Measurements from ENCODE around the gene RNF222. TPM values are rescaled to one million over a fixed set of nuclear protein-coding genes. Genes with fewer than 3 reads are reported as not detected.

Gene RNF222
- total and polyA plus RNA-seq, 2 donors (not counting 1 experiment from before 2014, with no cell fraction given), result 3.0 TPM; not detected in 1

GRCh38 chr17:8357910-8358309 lies 39.7 kb downstream of the RNF222 start:
- Histone ChIP-seq H3K4me3 (ENCODE audit: control extremely low read depth in 1 of 5, extremely low read depth in 1 of 5, insufficient read depth in 1 of 5, low read depth in 2 of 5, low read length in 4 of 5) (no peak overlapping the region), H3K36me3 (replicated peaks in 1 of 2; ENCODE audit: control extremely low read depth in 1 of 2, control insufficient read depth in 1 of 2, extremely low read depth in 1 of 2, insufficient read depth in 2 of 2, low read length in 1 of 2) (no peaks in the 10 kb centered on the region), H4K20me1 (ENCODE audit: control insufficient read depth, insufficient read depth, low read length, poor library complexity, severe bottlenecking) (no peaks in the 10 kb centered on the region), H3K79me2 (ENCODE audit: control insufficient read depth, insufficient read depth, low read length) (no peaks in the 10 kb centered on the region), H3K4me1 (ENCODE audit: control insufficient read depth in 2 of 2, insufficient read depth in 2 of 2, low read length in 2 of 2) (no peaks in the 10 kb centered on the region), H3K9me3 (ENCODE audit: control extremely low read depth in 1 of 3, control insufficient read depth in 2 of 3, insufficient read depth in 1 of 3, low read length in 2 of 3) (no peaks in the 10 kb centered on the region), H3K27me3 (replicated peaks in 1 of 4; ENCODE audit: control extremely low read depth in 1 of 4, control insufficient read depth in 3 of 4, insufficient read depth in 4 of 4, low read length in 3 of 4) (no peaks in the 10 kb centered on the region), H2AFZ (ENCODE audit: insufficient read depth, low read depth, low read length, poor library complexity, severe bottlenecking) (no peak overlapping the region), H3K9ac (ENCODE audit: low read length) (no peak overlapping the region), H3K27ac (ENCODE audit: low read length in 2 of 2) (no peak overlapping the region), H3K4me2 (replicated peaks; ENCODE audit: low read depth, low read length, poor library complexity, severe bottlenecking) (no peak overlapping the region)
- no peaks in the 10 kb centered on the region for H3K9me3 Mint-ChIP-seq (ENCODE audit: insufficient read depth)
- no peaks in the 10 kb centered on the region for H3K4me1 Mint-ChIP-seq
- intact Hi-C loops (cut with micrococcal nuclease), result no loop called here
- TF ChIP-seq CTCF (IDR thresholded peaks at IDR 0.05), result no peak
- TF ChIP-seq EZH2 (IDR thresholded peaks at IDR 0.05; ENCODE audit: borderline replicate concordance, insufficient read depth, low read depth, low read length, poor library complexity, severe bottlenecking), result no peak
- H3K27me3 Mint-ChIP-seq, result peaks cover 4% of the 10 kb centered on the region
- WGBS (ENCODE audit: insufficient coverage), result 95% methylated on average over 2 of the region's 3 CpGs
- H3K27ac Mint-ChIP-seq, result no peak overlapping the region
- POLR2A ChIA-PET, result no interaction called here
- no peak overlapping the region for H3K4me3 Mint-ChIP-seq
- DNase-seq (no peak), ATAC-seq (ENCODE audit: low read depth) (no peak)
- CTCF ChIA-PET, result no interaction called here

- ChIA-PET POLR2A (no interaction called here), CTCF (interaction anchor here (0.7 kb wide), 1 partner anchor 1938 kb away, joined by 3 read pairs; no protein-coding TSS in a partner anchor)
- ATAC-seq (ENCODE audit: low read depth), result no peak
- no peak overlapping the region for H3K4me2 ChIP-seq (replicated peaks; ENCODE audit: low read depth, low read length, poor library complexity, severe bottlenecking)
- no peaks in the 10 kb centered on the region for H3K9me3 Mint-ChIP-seq (ENCODE audit: insufficient read depth)
- no peaks in the 10 kb centered on the region for H3K9me3 ChIP-seq (ENCODE audit: control extremely low read depth in 1 of 3, control insufficient read depth in 2 of 3, insufficient read depth in 1 of 3, low read length in 2 of 3)
- H3K27me3 ChIP-seq (replicated peaks in 1 of 4; ENCODE audit: control extremely low read depth in 1 of 4, control insufficient read depth in 3 of 4, insufficient read depth in 4 of 4, low read length in 3 of 4), result no peaks in the 10 kb centered on the region
- no peak overlapping the region for H3K27ac ChIP-seq (ENCODE audit: low read length in 2 of 2)
- peaks cover 18% of the 10 kb centered on the region for H3K27me3 Mint-ChIP-seq
- WGBS (ENCODE audit: insufficient coverage), result 91% methylated on average over 3 of the region's 8 CpGs
- H4K20me1 ChIP-seq (ENCODE audit: control insufficient read depth, insufficient read depth, low read length, poor library complexity, severe bottlenecking), result no peaks in the 10 kb centered on the region
- intact Hi-C loops (cut with micrococcal nuclease), result no loop called here
- no peak overlapping the region for H3K4me3 Mint-ChIP-seq
- DNase-seq, result no peak
- no peaks in the 10 kb centered on the region for H3K4me1 ChIP-seq (ENCODE audit: control insufficient read depth in 2 of 2, insufficient read depth in 2 of 2, low read length in 2 of 2)
- no peaks in the 10 kb centered on the region for H3K79me2 ChIP-seq (ENCODE audit: control insufficient read depth, insufficient read depth, low read length)
- H3K9ac ChIP-seq (ENCODE audit: low read length), result no peak overlapping the region
- no peaks in the 10 kb centered on the region for H3K36me3 ChIP-seq (replicated peaks in 1 of 2; ENCODE audit: control extremely low read depth in 1 of 2, control insufficient read depth in 1 of 2, extremely low read depth in 1 of 2, insufficient read depth in 2 of 2, low read length in 1 of 2)
- TF ChIP-seq CTCF (IDR thresholded peaks at IDR 0.05) (no peak), EZH2 (IDR thresholded peaks at IDR 0.05; ENCODE audit: borderline replicate concordance, insufficient read depth, low read depth, low read length, poor library complexity, severe bottlenecking) (no peak)
- no peaks in the 10 kb centered on the region for H3K4me1 Mint-ChIP-seq
- H3K4me3 ChIP-seq (ENCODE audit: control extremely low read depth in 1 of 5, extremely low read depth in 1 of 5, insufficient read depth in 1 of 5, low read depth in 2 of 5, low read length in 4 of 5), result no peak overlapping the region
- H3K27ac Mint-ChIP-seq, result no peak overlapping the region
- no peak overlapping the region for H2AFZ ChIP-seq (ENCODE audit: insufficient read depth, low read depth, low read length, poor library complexity, severe bottlenecking)
Measured at GRCh38 chr17:8354236-8354635, 43.4 kb downstream of the RNF222 start.

Measured in B cell (primary cell).